ENCODE measurements around the gene DST. TPM values are rescaled to one million over a fixed set of nuclear protein-coding genes. Genes with fewer than 3 reads are reported as not detected.

The DST gene
- total RNA-seq, 1 experiment from 2014 or later, result 91.9 TPM

GRCh38 chr6:56459030-56459805, 183.5 kb downstream of the DST start:
- Histone ChIP-seq H3K4me2 (ENCODE audit: insufficient read depth, insufficient read length, low read length) (no peak overlapping the region), H2BK20ac (ENCODE audit: low read depth, low read length, poor library complexity, severe bottlenecking) (no peak overlapping the region), H2AK5ac (ENCODE audit: insufficient read length, low read length) (no peak overlapping the region), H3K56ac (ENCODE audit: insufficient read length, low read depth, low read length) (no peak overlapping the region), H3K23me2 (ENCODE audit: insufficient read length, low read depth, low read length, poor library complexity, severe bottlenecking) (no peaks in the 10 kb centered on the region), H2BK120ac (ENCODE audit: low read depth, low read length, poor library complexity, severe bottlenecking) (no peak overlapping the region), H2BK5ac (ENCODE audit: insufficient read length, low read length) (no peak overlapping the region), H3K14ac (ENCODE audit: insufficient read depth, low read length) (no peak overlapping the region), H4K8ac (replicated peaks; ENCODE audit: insufficient read length, low read depth, low read length) (no peak overlapping the region), H3K18ac (ENCODE audit: insufficient read length, low read depth, low read length) (no peak overlapping the region), H3K27ac (ENCODE audit: insufficient read length, low read depth, low read length) (no peak overlapping the region), H4K20me1 (ENCODE audit: control insufficient read depth, insufficient read depth, insufficient read length) (no peaks in the 10 kb centered on the region), H4K5ac (ENCODE audit: insufficient read length, low read depth, low read length) (no peak overlapping the region), H3K9me3 (ENCODE audit: control insufficient read depth, low read depth, low read length) (no peaks in the 10 kb centered on the region), H3K23ac (ENCODE audit: insufficient read length, low read depth, low read length) (no peak overlapping the region), H3K4ac (ENCODE audit: low read depth, low read length) (no peak overlapping the region), H2BK12ac (ENCODE audit: insufficient read length, low read depth, low read length) (no peak overlapping the region), H3K79me1 (ENCODE audit: insufficient read depth, low read depth, low read length, poor library complexity, severe bottlenecking) (no peaks in the 10 kb centered on the region), H3K4me1 (ENCODE audit: insufficient read depth, low read length) (no peaks in the 10 kb centered on the region), H4K91ac (ENCODE audit: insufficient read length, low read depth, low read length) (no peak overlapping the region), H2AFZ (ENCODE audit: low read length) (no peak overlapping the region), H3K9ac (ENCODE audit: extremely low read depth, insufficient read length, low read length) (no peak overlapping the region), H3T11ph (ENCODE audit: low read length) (no peak overlapping the region), H3K79me2 (ENCODE audit: insufficient read depth, low read length) (no peaks in the 10 kb centered on the region), H3K27me3 (ENCODE audit: insufficient read depth, low read length) (no peaks in the 10 kb centered on the region), H2BK15ac (ENCODE audit: low read depth, low read length) (no peak overlapping the region)
- H3K4me3 Mint-ChIP-seq, result no peak overlapping the region
- no peak for TF ChIP-seq CTCF (conservative IDR thresholded peaks at IDR 0.05)
- H3K27me3 Mint-ChIP-seq (ENCODE audit: low read depth), result no peaks in the 10 kb centered on the region
- H3K36me3 Mint-ChIP-seq (ENCODE audit: insufficient read depth in 1 of 3, low read depth in 3 of 3), result peaks cover 17 to 47% (median 37%) of the 10 kb centered on the region in 3 experiments
- H3K9me3 Mint-ChIP-seq, result no peaks in the 10 kb centered on the region
- peak overlapping the region; percentile 25 to 59 (median 53); a peak in 6 of 7 replicates for H3K27ac Mint-ChIP-seq
- DNase-seq, result no peak
- WGBS (ENCODE audit: extremely low coverage, insufficient read length, low lambda C conversion rate), result no CpG with 5 or more reads among the region's 13 CpGs
- peaks cover 0 to 1% of the 10 kb centered on the region in 2 experiments; a peak in 2 of 4 replicates for H3K4me1 Mint-ChIP-seq
